HCT116 (cell line): ENCODE data around the gene SFRP4. TPM values are rescaled to one million over a fixed set of nuclear protein-coding genes. Genes with fewer than 3 reads are reported as not detected.

Source experiments
- ATAC-seq: fragments of 200-7000 bp; cut with Tn5 transposase; 2 replicates; pipeline ENCODE4 v1.9.1; 2020; ENCODE audit warnings: mild to moderate bottlenecking, moderate library complexity
- BruUV-seq: library from RNA; stranded (reverse); fragments of 400-500 nt; replicated peaks from 2 replicates; lab custom pipeline; 2021; lab: Mats Ljungman, UMichigan
- CTCF ChIA-PET: fragments of 300-600 bp; sonication (Branson Sonifier 250); formaldehyde crosslinking; loops from one replicate; lab custom pipeline; 2021; ENCODE audit warnings: antibody characterized with exemption; lab: Charles Lee
- POLR2A ChIA-PET: fragments of 300-600, 350-600 bp; sonication (Branson Sonifier 250); formaldehyde crosslinking; loops from one replicate; lab custom pipeline; 2021; ENCODE audit warnings: antibody characterized with exemption; lab: Charles Lee
- RAD21 ChIA-PET, 2 experiments: fragments of 300-600 bp; sonication (Branson Sonifier 250); formaldehyde crosslinking; loops; one replicate each; lab custom pipeline; 2023; ENCODE audit warnings: low total read pairs in 2 of 2; ENCODE audit not compliant: uncharacterized antibody in 2 of 2, unreplicated experiment in 2 of 2, low non-redundant PET in 1 of 2; lab: Charles Lee
- DNase-seq: peaks from one replicate; pipeline ENCODE4 v3.0.0-alpha.2; 2010; ENCODE audit warnings: low read depth, low spot score
- H2AFZ ChIP-seq: fragments of 200-600 bp; shearing (Covaris generic), sonication (generic); 2 replicates; pipeline ENCODE4 v1.6.1; 2017; ENCODE audit warnings: low read depth, mixed run types, mixed read lengths, antibody characterized with exemption, low read length; ENCODE audit not compliant: poor library complexity, severe bottlenecking
- H3K27ac ChIP-seq: 2 replicates; pipeline ENCODE4 v1.5.1; 2012; ENCODE audit warnings: low read depth, low read length
- H3K27me3 ChIP-seq: fragments of 200-600 bp; sonication (generic); 2 replicates; pipeline ENCODE4 v1.6.1; 2016; ENCODE audit warnings: mixed run types, low read length, mixed read lengths; ENCODE audit not compliant: insufficient read depth
- H3K36me3 ChIP-seq, 2 experiments: fragments of 200-500 bp in 1 of 2; fragments of 200-600 bp in 1 of 2; sonication (Bioruptor generic) in 1 of 2; sonication (generic) in 1 of 2; 2 replicates each; pipeline versions ENCODE4 v1.5.1 to v1.6.1; 2014 to 2016; ENCODE audit warnings: low read length in 2 of 2, inconsistent platforms in 1 of 2, mixed read lengths in 1 of 2, mixed run types in 1 of 2; ENCODE audit not compliant: insufficient read depth in 2 of 2, control insufficient read depth in 1 of 2
- H3K4me1 ChIP-seq, 2 experiments: fragments of 200-600 bp in 1 of 2; sonication (generic) in 1 of 2; 2 replicates each; pipeline versions ENCODE4 v1.5.1 to v1.6.1; 2012 to 2017; ENCODE audit warnings: low read length in 2 of 2, inconsistent platforms in 1 of 2, mild to moderate bottlenecking in 1 of 2, mixed read lengths in 1 of 2, mixed run types in 1 of 2, moderate library complexity in 1 of 2; ENCODE audit not compliant: insufficient read depth in 2 of 2, control insufficient read depth in 1 of 2
- H3K4me2 ChIP-seq: fragments of 200-600 bp; sonication (generic); 2 replicates; pipeline ENCODE4 v1.6.1; 2017; ENCODE audit warnings: mixed run types, low read length, mixed read lengths
- H3K4me3 ChIP-seq, 2 experiments: fragments of 200-600 bp in 1 of 2; sonication (generic) in 1 of 2; replicated peaks in 1 of 2; 2 replicates each; pipeline ENCODE4 v1.5.1; 2011 to 2016; ENCODE audit warnings: low read length in 2 of 2, control low read depth in 1 of 2, low read depth in 1 of 2, mild to moderate bottlenecking in 1 of 2, mixed read lengths in 1 of 2, mixed run types in 1 of 2
- H3K79me2 ChIP-seq: fragments of 200-600 bp; sonication (generic); 2 replicates; pipeline ENCODE4 v1.6.1; 2017; ENCODE audit warnings: mild to moderate bottlenecking, mixed run types, low read length, moderate library complexity, mixed read lengths; ENCODE audit not compliant: insufficient read depth
- H3K9ac ChIP-seq: fragments of 200-600 bp; sonication (generic); 2 replicates; pipeline ENCODE4 v1.6.1; 2016; ENCODE audit warnings: low read length, mixed read lengths
- H3K9me2 ChIP-seq: fragments of 200-600 bp; sonication (generic), shearing (Covaris generic); 2 replicates; pipeline ENCODE4 v1.6.1; 2017; ENCODE audit warnings: mixed run types, mild to moderate bottlenecking, moderate library complexity; ENCODE audit not compliant: insufficient read depth
- H3K9me3 ChIP-seq, 2 experiments: fragments of 200-500 bp in 1 of 2; fragments of 200-600 bp in 1 of 2; sonication (Bioruptor generic) in 1 of 2; sonication (generic) in 1 of 2; 2 replicates each; pipeline ENCODE4 v1.6.1; 2014 to 2017; ENCODE audit warnings: low read length in 2 of 2, mixed read lengths in 2 of 2, inconsistent platforms in 1 of 2, low read depth in 1 of 2, mild to moderate bottlenecking in 1 of 2, mixed run types in 1 of 2, moderate library complexity in 1 of 2; ENCODE audit not compliant: control insufficient read depth in 1 of 2, insufficient read depth in 1 of 2
- H4K20me1 ChIP-seq: fragments of 200-600 bp; sonication (generic), shearing (Covaris generic); 2 replicates; pipeline ENCODE4 v1.6.1; 2017; ENCODE audit warnings: mixed run types, mild to moderate bottlenecking, moderate library complexity; ENCODE audit not compliant: insufficient read depth
- CBX3 ChIP-seq: IDR thresholded peaks from 2 replicates; pipeline ENCODE4 v1.6.1; 2012; ENCODE audit warnings: low read depth
- CEBPB ChIP-seq: IDR thresholded peaks from 2 replicates; pipeline ENCODE4 v1.6.1; 2012; ENCODE audit warnings: low read depth
- EGR1 ChIP-seq: IDR thresholded peaks from 2 replicates; pipeline ENCODE4 v1.6.1; 2012; ENCODE audit warnings: low read depth
- ELF1 ChIP-seq: IDR thresholded peaks from 2 replicates; pipeline ENCODE4 v1.6.1; 2012; ENCODE audit warnings: low read depth, borderline replicate concordance
- EZH2phosphoT487 ChIP-seq: fragments of 200-600 bp; IDR thresholded peaks from 2 replicates; pipeline ENCODE4 v1.6.1; 2018; ENCODE audit warnings: antibody characterized with exemption, borderline replicate concordance
- FOSL1 ChIP-seq: IDR thresholded peaks from 2 replicates; pipeline ENCODE4 v1.6.1; 2012; ENCODE audit warnings: low read depth
- JUND ChIP-seq: IDR thresholded peaks from 2 replicates; pipeline ENCODE4 v1.6.1; 2012
- MAX ChIP-seq: IDR thresholded peaks from 2 replicates; pipeline ENCODE4 v1.6.1; 2012
- POLR2AphosphoS5 ChIP-seq: IDR thresholded peaks from 2 replicates; pipeline ENCODE4 v1.6.1; 2011; ENCODE audit warnings: mild to moderate bottlenecking, low read depth, low read length, moderate library complexity
- RAD21 ChIP-seq: IDR thresholded peaks from 2 replicates; pipeline ENCODE4 v1.6.1; 2012; ENCODE audit warnings: low read depth, mild to moderate bottlenecking
- SIN3A ChIP-seq: IDR thresholded peaks from 2 replicates; pipeline ENCODE4 v1.6.1; 2012; ENCODE audit warnings: low read depth
- SP1 ChIP-seq: IDR thresholded peaks from 2 replicates; pipeline ENCODE4 v1.6.1; 2012; ENCODE audit warnings: low read depth
- SRF ChIP-seq: IDR thresholded peaks from 2 replicates; pipeline ENCODE4 v1.6.1; 2012; ENCODE audit warnings: low read depth
- TCF7L2 ChIP-seq: IDR thresholded peaks from 2 replicates; pipeline ENCODE4 v1.7.0; 2011; ENCODE audit warnings: borderline replicate concordance, inconsistent platforms; ENCODE audit not compliant: insufficient read depth, insufficient read length; ENCODE audit errors: extremely low read depth
- ZFX ChIP-seq: fragments of 450-650 bp; IDR thresholded peaks from 2 replicates; pipeline ENCODE4 v1.6.1; 2017
- intact Hi-C: fragments of 100-400 bp; cut with micrococcal nuclease; formaldehyde crosslinking; loops from 2 replicates; pipeline ENCODE4 v1.10.0; 2022
- total RNA-seq: library from RNA; stranded (reverse); gene quantifications from one replicate; pipeline ENCODE4 v1.2.1, GENCODE V29; 2021; ENCODE audit not compliant: unreplicated experiment
- TF ChIP-seq, protein P1 (sequence below): IDR thresholded peaks from 2 replicates; pipeline ENCODE4 v1.6.1; 2012
- TF ChIP-seq, protein P2 (sequence below): IDR thresholded peaks from 2 replicates; pipeline ENCODE4 v1.6.1; 2011; ENCODE audit warnings: mild to moderate bottlenecking, low read length, moderate library complexity; ENCODE audit not compliant: insufficient replicate concordance; ENCODE audit errors: extremely low read depth

Gene SFRP4
- total RNA-seq, 1 experiment from 2014 or later, result 0.25 TPM

DNA sequence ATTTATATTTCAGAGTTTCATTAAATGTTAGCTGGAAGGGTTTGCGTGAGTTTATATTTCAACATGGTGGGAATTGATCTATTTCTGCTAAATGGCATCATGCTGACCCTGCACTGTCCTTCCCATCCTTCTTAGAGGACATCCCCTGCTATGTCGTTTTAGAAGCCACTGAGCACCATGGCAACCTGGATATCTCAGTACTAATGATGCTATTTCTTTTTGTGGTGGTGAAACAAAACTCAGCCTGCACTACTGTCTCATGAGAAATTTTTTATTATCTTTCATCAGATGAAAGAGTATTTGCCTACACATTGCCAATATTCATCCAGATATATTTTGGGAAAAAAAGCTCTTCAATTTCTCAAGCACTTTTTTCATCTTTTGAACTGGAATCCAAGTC, 15.9 kb upstream of the SFRP4 start:
- Histone ChIP-seq H3K36me3 (no peaks in the 10 kb centered on the region), H3K9me2 (no peaks in the 10 kb centered on the region), H3K9me3 (no peaks in the 10 kb centered on the region), H2AFZ (no peak overlapping the region), H3K27ac (no peak overlapping the region), H3K4me2 (no peak overlapping the region), H3K4me3 (no peak overlapping the region), H3K27me3 (no peaks in the 10 kb centered on the region), H4K20me1 (no peaks in the 10 kb centered on the region), H3K4me1 (no peaks in the 10 kb centered on the region), H3K9ac (no peak overlapping the region), H3K79me2 (peaks cover 4% of the 10 kb centered on the region; the same call in 1 of the 2 replicates)
- intact Hi-C loops, result no loop called here
- RAD21 ChIA-PET, result no interaction called here
- DNase-seq (no peak), ATAC-seq (no peak)
- POLR2A ChIA-PET, result no interaction called here
- TF ChIP-seq POLR2AphosphoS5, result no peak
- TF ChIP-seq, protein P1, sequence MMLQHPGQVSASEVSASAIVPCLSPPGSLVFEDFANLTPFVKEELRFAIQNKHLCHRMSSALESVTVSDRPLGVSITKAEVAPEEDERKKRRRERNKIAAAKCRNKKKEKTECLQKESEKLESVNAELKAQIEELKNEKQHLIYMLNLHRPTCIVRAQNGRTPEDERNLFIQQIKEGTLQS, result no peak
- TF ChIP-seq JUND, result no peak
- TF ChIP-seq, protein P2, sequence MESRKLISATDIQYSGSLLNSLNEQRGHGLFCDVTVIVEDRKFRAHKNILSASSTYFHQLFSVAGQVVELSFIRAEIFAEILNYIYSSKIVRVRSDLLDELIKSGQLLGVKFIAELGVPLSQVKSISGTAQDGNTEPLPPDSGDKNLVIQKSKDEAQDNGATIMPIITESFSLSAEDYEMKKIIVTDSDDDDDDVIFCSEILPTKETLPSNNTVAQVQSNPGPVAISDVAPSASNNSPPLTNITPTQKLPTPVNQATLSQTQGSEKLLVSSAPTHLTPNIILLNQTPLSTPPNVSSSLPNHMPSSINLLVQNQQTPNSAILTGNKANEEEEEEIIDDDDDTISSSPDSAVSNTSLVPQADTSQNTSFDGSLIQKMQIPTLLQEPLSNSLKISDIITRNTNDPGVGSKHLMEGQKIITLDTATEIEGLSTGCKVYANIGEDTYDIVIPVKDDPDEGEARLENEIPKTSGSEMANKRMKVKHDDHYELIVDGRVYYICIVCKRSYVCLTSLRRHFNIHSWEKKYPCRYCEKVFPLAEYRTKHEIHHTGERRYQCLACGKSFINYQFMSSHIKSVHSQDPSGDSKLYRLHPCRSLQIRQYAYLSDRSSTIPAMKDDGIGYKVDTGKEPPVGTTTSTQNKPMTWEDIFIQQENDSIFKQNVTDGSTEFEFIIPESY, result no peak
- TF ChIP-seq CEBPB, result no peak
- CTCF ChIA-PET, result interaction anchor here (1.2 kb wide), 1 partner anchor 12 kb away, joined by 3 read pairs; the partner anchor contains the start of gene EPDR1
- BruUV-seq, result no TSS peak

GRCh38 chr7:37930226-37930948, 13.8 kb upstream of the SFRP4 start:
- BruUV-seq, result no TSS peak
- H3K27ac ChIP-seq, result no peak overlapping the region
- H3K79me2 ChIP-seq, result peaks cover 4% of the 10 kb centered on the region; the same call in 1 of the 2 replicates
- intact Hi-C loops, result no loop called here
- RAD21 ChIA-PET, result no interaction called here
- peaks cover 0 to 2% of the 10 kb centered on the region in 2 experiments; a peak in 1 of 4 replicates for H3K9me3 ChIP-seq
- H3K9ac ChIP-seq, result no peak overlapping the region
- no peak for ATAC-seq
- H3K27me3 ChIP-seq, result no peaks in the 10 kb centered on the region
- no peak overlapping the region for H3K4me3 ChIP-seq
- no peak overlapping the region for H3K4me2 ChIP-seq
- 0 out of 4 replicates have a peak, but pooled peaks cover 0 to under 1% of the 10 kb centered on the region in 2 experiments for H3K36me3 ChIP-seq
- H3K4me1 ChIP-seq, result no peaks in the 10 kb centered on the region
- no peaks in the 10 kb centered on the region for H3K9me2 ChIP-seq
- CTCF ChIA-PET, result no interaction called here
- no peak overlapping the region for H2AFZ ChIP-seq
- no peak for DNase-seq
- POLR2A ChIA-PET, result no interaction called here
- H4K20me1 ChIP-seq, result no peaks in the 10 kb centered on the region
- TF ChIP-seq FOSL1 (no peak), EGR1 (no peak), MAX (no peak), RAD21 (no peak), CBX3 (no peak), SRF (no peak), JUND (no peak), ZFX (no peak), SIN3A (no peak), ELF1 (no peak), EZH2phosphoT487 (no peak), TCF7L2 (no peak), SP1 (no peak)
- TF ChIP-seq, protein P2, result no peak
